Esophagus mucosa (tissue), 1 donor: ENCODE data around the gene TERF2IP. TPM values are rescaled to one million over a fixed set of nuclear protein-coding genes. Genes with fewer than 3 reads are reported as not detected.

Experiments
- ATAC-seq: fragments of 200-7000 bp; cut with Tn5 transposase; one replicate; pipeline ENCODE4 v1.9.1; 2020
- total RNA-seq: library from RNA; stranded (reverse); gene quantifications from one replicate; pipeline ENCODE4 v1.2.4, GENCODE V29; 2023
- donor health status: DM: yes; HTN: yes; CAD: no.

TERF2IP gene, protein sequence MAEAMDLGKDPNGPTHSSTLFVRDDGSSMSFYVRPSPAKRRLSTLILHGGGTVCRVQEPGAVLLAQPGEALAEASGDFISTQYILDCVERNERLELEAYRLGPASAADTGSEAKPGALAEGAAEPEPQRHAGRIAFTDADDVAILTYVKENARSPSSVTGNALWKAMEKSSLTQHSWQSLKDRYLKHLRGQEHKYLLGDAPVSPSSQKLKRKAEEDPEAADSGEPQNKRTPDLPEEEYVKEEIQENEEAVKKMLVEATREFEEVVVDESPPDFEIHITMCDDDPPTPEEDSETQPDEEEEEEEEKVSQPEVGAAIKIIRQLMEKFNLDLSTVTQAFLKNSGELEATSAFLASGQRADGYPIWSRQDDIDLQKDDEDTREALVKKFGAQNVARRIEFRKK
- total RNA-seq, result 23.4 TPM

- peak; percentile 98 for ATAC-seq
These were observed at the start of gene TERF2IP, which contains the start of gene KARS1 for GRCh38 chr16:75647492-75648264. TSS of gene TERF2IP (plus strand) at chr16:75647773. CDS start at chr16:75647883, 110 bp downstream. TSS of gene KARS1 (minus strand) at chr16:75647665. CDS start at chr16:75647639, 26 bp downstream.

DNA sequence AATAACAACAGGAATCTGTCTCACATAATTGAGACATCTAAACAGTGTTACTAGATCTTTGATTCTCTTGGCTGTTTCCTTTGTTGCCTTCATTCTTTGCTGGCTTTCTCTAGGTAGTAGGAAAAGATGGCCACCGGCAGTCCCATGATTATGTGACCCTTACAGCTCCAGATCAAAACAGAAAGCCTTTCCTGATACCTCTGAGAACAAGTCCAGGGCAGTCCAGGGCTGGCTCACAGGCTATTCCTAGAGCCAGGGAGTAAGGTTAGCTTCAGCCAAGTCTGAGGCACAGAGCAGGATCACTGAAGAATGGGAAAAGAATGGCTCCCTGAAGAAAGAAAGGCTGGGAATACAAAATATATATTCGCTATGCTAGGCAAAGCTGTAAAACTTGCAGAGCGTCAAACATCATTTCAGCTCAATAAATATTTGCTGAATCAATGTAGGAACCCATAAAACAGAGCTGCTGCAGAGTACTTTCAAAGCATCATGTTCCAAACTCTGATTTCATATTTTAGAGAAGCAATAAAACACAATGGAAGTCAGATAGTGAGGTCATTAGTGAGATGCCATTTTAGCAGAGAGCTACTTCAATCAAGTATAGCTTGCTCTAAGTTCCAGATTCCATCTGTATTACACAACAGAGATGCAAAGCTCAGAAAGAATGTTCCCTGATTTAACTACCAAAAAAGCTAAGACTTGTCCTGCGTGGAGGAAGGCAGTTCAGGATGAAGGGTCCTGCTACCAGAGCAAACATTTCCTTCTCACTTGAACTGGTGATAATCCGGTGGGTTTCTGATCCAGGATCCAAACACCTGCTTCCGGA is 47.9 kb upstream of the TERF2IP start:
- no peak for ATAC-seq

DNA sequence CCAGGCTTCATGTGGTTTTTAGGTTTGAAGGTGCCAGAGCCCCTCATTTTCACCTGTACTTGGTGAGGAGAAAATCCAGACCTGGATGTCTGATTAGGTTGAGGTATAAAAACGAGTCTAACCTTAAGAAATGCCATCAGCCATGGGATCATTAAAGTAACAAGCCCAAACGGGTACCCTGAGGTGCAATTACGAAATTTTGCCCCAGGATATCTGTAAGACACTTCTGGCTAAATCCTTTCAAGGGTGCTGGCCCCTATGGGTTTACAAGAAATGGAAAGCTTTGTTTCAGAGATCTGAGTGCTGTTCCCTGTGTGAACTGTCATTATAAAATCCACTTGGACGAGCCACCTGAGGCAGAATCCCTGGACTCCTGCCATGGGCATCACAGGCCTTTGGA is 44.3 kb upstream of the TERF2IP start:
- no peak for ATAC-seq

GRCh38 chr16:75606507-75606906 is 41.1 kb upstream of the TERF2IP start:
- no peak for ATAC-seq

GRCh38 chr16:75614066-75614897 is 33.3 kb upstream of the TERF2IP start:
- no peak for ATAC-seq

- ATAC-seq, result no peak
These were observed 32.0 kb upstream of the TERF2IP start for GRCh38 chr16:75615619-75616018.

- ATAC-seq, result no peak
These were observed 31.0 kb upstream of the TERF2IP start for GRCh38 chr16:75616521-75617010.

DNA sequence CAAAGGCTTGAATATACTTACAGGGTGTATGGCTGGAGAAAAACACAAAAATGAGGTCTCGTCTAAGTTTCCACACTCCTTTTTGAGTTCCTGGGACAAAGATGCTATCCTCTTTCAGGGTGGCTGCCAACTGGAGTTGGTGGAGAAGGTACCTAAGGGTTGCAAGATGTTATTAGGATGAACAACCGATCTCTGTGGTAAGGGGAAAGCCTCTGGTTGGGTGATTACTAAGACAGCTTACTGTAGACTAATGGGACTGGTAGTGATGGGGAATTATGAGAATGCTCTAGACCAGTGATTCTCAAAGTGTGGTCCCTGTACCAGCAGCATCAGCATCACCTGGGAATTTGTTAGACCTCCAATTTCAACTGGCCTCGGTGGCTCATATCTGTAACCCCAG is 30.5 kb upstream of the TERF2IP start:
- ATAC-seq, result no peak

DNA sequence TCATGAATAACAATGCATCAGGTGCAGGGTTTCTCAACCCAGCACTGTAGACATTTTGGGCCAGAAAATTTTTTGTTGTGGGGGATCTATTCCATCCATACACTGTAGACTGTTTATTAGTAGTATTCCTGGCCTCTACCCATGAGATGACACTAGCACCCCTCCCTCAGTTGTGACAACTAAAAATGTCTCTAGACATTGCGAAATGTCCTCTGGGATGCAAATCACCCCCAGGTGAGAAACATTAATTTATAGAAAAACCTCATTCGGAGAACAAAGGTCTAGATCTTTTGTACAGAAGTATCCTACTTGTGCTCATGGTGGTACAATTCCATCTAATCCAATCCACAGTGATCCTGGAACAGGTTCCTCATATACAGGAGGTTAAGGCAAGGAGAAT is 28.8 kb upstream of the TERF2IP start:
- ATAC-seq, result no peak

DNA sequence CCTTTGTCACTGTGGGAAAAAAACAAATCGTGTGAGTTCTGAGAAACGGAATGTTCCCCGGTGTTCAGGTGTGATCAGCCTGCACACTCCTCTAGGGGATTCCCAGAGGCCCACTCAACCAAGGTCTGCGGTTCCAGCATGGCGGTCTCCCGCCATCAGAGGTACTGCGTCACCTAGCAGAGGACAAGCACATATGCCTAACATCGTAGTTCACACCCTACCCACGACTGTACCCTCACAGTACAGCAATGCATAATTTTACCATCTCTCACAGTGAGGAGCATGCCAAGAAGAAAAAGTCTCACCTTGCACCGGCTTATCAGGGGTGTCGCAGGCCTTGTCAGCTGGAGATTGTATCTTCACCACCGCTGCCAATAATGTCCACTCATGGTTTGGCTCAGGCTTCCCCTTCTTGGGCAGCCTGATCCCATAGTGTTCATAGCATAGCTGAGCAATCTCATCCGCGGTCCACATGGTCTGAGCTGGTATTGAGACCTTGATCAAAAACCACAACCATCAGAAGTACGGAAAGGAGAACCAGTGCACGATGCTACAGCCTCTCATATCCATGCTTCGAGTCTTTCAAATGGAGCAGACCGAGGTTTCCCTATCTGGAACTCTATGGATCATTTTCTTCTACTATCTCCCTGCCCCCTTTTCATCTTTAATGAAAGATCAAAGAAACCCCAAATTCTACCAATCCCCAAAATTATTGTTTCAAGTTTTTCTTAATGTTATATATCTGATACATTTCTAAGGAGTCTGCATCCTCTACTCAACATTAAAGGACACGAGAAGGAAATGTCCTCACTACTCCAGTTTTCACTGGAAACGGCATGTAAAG is 27.0 kb upstream of the TERF2IP start:
- no peak for ATAC-seq

DNA sequence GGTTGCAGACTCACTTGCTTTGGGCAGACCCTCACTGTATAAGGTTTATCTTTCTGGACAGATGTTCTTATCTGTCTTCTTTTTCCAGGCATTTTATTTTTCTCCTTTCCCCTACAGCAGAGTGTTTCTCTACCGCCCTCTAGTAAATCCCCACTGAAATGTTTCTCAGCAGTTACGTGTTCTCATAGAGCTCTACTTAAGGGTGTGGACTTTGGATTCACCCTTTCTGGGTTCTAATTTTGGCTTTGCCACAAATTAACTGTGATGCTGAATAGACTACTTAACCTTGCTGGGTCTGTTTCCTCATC is 26.4 kb upstream of the TERF2IP start:
- no peak for ATAC-seq

DNA sequence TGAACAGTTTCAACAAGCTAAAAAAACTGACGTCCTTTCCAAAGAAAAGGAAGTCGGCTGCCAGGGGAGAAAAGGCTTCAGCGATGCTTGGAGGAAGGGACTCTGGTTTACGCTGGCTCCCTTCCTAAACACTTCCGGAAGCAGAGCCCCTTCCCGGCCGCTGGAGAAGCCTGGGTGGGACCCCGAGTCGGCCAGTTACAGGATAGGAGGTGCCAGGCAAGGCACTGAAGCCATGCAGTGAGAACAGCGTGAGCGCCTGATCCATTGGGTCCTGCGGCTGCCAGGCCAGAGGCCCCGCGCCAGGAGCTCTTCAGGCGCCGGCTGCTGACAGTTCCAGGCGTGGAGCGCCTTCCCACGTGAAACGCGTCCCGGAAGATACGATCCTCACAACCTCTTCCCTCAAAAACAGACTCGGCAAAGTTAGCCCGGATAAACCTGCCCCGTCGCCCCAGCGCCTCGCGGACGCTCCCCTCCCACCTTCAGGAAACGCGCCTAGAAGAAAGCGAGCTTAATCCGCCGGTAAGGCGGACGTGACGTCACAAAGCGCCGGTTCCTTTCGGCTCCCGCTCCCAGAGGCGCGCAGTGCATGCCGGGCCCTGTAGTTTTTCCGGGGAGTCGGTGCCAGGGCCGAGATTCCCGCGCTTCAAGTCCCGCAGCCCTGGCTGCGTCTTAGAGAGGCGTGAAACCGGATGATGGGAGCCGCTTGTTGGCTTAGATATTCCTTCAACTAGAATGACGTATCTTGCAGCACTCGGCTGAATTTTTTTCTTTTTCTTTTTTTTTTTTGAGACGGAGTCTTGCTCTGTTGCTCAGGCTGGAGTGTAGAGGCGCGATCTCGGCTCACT is 24.6 kb upstream of the TERF2IP start, which contains the start of gene ADAT1:
TSS of gene ADAT1 (minus strand) at position 521 of the 845 bp plus-strand sequence. CDS start 2,482 bp downstream, outside the sequence.
- peak; percentile 97 for ATAC-seq

DNA sequence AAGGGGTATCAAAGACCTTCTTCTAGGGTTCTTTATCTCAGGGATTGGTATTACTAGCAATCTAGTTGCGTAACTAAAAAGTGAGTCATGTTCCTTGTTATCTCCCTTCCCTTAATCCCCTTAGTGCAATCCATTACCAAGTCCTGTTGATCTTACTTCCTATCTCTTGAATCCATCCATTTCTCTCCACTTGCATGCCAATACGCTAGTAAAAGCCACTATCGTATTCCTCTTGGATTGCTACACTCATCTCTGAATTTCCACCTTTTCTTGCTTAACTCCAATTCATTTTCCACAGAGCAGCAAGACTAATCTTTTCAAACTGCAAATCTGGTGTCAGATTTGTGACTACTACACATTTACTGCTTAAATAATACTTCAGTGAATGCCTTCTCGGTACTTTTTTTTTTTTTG is 22.6 kb upstream of the TERF2IP start:
- no peak for ATAC-seq

- ATAC-seq, result no peak
These were observed 20.8 kb upstream of the TERF2IP start for GRCh38 chr16:75626806-75627205.

- ATAC-seq, result no peak
These were observed 19.7 kb upstream of the TERF2IP start for GRCh38 chr16:75627851-75628250.

DNA sequence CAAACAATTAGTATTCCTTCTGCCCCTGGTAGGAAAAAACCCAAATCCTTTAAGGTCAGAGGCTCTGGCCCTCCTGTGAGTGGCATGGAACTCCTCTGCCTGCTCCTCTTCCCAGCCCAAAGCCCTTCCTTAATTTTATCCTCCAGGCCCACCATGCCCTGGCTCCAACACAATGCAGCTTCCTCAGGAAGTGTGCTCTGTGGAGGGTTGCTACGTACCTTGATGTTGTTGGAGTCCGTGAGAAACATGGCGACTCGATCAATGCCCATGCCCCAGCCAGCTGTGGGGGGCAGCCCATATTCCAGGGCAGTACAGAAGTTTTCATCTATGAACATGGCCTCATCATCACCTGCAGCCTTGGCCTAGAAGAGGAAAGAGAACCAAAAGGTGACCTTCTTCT is 19.2 kb upstream of the TERF2IP start:
- ATAC-seq, result no peak

DNA sequence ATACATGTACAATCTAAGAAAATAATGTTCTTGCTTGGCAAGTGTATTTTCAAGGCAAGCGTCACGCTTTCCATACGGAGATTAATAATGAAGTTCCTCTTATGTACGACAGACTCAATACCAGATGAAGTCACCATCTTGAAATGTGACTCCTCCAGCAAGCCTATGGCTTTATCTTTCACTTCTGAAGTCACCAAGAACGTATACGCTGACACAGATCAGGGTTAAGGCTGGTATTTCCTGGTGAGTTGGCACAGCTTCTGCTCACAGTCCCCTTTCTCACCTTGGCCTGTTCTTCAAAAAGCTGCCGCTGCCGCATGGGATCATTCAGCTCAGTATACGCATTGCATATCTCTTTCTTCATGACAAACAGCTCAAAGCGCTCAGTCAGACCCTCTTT is 18.4 kb upstream of the TERF2IP start:
- no peak for ATAC-seq

DNA sequence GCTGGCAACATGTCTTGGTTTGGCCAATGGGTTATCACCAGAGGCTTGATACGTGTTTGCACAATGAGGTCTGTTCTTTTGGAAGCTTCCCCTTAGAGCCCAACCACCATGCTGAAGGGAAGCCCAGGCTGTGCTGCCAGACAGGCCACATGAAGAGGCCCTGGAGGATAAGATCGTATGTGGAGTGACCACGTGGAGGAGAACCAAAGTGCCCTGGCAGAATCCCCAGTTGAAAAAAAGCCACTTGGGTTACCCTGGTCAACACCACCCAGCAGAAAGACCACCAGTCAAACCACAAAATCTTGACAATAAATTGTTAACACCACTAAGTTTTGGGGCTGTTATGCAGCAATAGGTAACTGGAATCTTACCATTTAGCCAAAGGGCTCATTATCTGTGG is 17.5 kb upstream of the TERF2IP start:
- ATAC-seq, result no peak

DNA sequence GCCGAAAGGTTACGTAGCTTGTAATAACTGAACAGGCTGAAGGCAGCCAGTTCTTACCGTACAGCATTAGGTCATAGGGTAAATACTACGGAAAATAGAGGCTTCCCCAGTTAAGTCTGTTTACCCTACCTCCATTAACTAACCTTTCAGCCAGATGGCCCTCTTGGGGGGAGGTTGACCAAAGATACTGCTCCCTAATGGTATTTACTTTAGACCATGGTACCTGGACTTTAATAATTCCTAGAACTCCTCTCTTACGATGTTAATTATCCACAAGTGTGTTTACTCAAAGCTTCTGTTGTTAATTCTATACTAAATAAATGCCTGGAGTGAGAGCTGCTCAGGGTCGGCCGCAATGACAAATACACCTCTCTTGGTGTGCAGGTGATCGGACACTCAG is 14.7 kb upstream of the TERF2IP start:
- ATAC-seq, result no peak

DNA sequence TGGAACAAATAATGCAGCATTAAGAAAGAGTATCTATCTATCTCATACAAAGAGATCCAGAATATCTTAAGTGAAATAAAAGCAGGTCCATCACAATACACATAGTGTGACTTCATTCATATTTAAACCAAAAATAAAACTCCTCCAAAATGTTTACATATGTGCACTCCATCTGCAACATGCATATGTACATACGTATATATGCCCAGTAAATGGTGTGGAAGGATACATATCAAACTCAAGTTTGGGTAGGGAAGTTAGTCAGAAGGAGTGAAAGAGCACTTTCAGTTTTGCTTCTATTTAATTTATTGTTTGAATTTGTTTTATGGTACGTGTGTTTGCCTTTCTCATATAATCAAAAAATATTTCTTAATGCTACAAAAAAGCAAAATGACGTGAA is 12.5 kb upstream of the TERF2IP start:
- ATAC-seq, result no peak
